H1 (cell line): ENCODE measurements around the gene CACNA2D4. TPM values are rescaled to one million over a fixed set of nuclear protein-coding genes. Genes with fewer than 3 reads are reported as not detected.

Experiments
- ASH2L ChIP-seq: fragments of 200-600, 300-600 bp; sonication (generic); IDR thresholded peaks from one replicate; pipeline ENCODE4 v1.7.1; 2017; ENCODE audit warnings: low read length
- CHD1 ChIP-seq: IDR thresholded peaks from 2 replicates; pipeline ENCODE4 v1.6.1; 2012; ENCODE audit warnings: low read depth, low read length, improper control_type of control experiment
- KDM1A ChIP-seq: fragments of 200-600, 300-600 bp; sonication (generic); IDR thresholded peaks from 2 replicates; pipeline ENCODE4 v1.7.1; 2016; ENCODE audit warnings: mild to moderate bottlenecking, low read length, borderline replicate concordance
- RBBP5 ChIP-seq: IDR thresholded peaks from 2 replicates; pipeline ENCODE4 v1.7.1; 2012; ENCODE audit warnings: low read depth, mild to moderate bottlenecking, inconsistent platforms, low read length, moderate library complexity, borderline replicate concordance
- RNF2 ChIP-seq: fragments of 200-900, 300-1000 bp; sonication (generic); IDR thresholded peaks from 2 replicates; pipeline ENCODE4 v1.7.1; 2016; ENCODE audit warnings: borderline replicate concordance, low read depth, mild to moderate bottlenecking, antibody characterized with exemption, low read length; ENCODE audit not compliant: poor library complexity, severe bottlenecking; ENCODE audit errors: missing control alignments
- SAP30 ChIP-seq: fragments of 300-600 bp; sonication (generic); IDR thresholded peaks from 2 replicates; pipeline ENCODE4 v1.7.1; 2012; ENCODE audit warnings: low read length, moderate library complexity, mild to moderate bottlenecking, inconsistent platforms; ENCODE audit not compliant: insufficient read depth, insufficient replicate concordance
- SIN3A ChIP-seq, 2 experiments: IDR thresholded peaks in 1 of 2; conservative IDR thresholded peaks in 1 of 2; 2 replicates each; pipeline ENCODE4 v1.6.1; 2011 to 2012; ENCODE audit warnings: low read length in 2 of 2, improper control_type of control experiment in 1 of 2, low read depth in 1 of 2, mild to moderate bottlenecking in 1 of 2
- polyA plus RNA-seq, 7 experiments: library from polyadenylated mRNA; depleted of rRNA in 3 of 7; stranded (reverse) in 5 of 7; unstranded in 2 of 7; fragments of >200 nt in 5 of 7; fragments of 200-250 nt in 2 of 7; gene quantifications; 1 replicate in 5 of 7; 2 replicates in 1 of 7; 4 replicates in 1 of 7; pipeline versions ENCODE4 v1.2.1 to v1.2.3, GENCODE V29; 2011 to 2013; ENCODE audit warnings: missing spikeins in 2 of 7, mixed read lengths in 2 of 7
- total RNA-seq: library from RNA; stranded (reverse); fragmentation: NEBNext Ultra II Directional; extraction: Animal tissue kit (Norgen Biotek cat#: 25700); gene quantifications from 2 replicates; pipeline ENCODE4 v1.2.1, GENCODE V29; 2021
- TF ChIP-seq, protein P1 (sequence below): fragments of 300-600 bp; sonication (generic); IDR thresholded peaks from 2 replicates; pipeline ENCODE4 v1.7.1; 2012; ENCODE audit warnings: low read length, moderate library complexity, mild to moderate bottlenecking, inconsistent platforms; ENCODE audit not compliant: insufficient replicate concordance
- TF ChIP-seq, protein P2 (sequence below): IDR thresholded peaks from 2 replicates; pipeline ENCODE4 v1.6.1; 2012; ENCODE audit warnings: inconsistent platforms
- TF ChIP-seq, protein P3 (sequence below): IDR thresholded peaks from 2 replicates; pipeline ENCODE4 v1.6.1; 2011; ENCODE audit warnings: low read depth, mild to moderate bottlenecking, low read length; ENCODE audit not compliant: insufficient read depth

Gene CACNA2D4
- total and polyA plus RNA-seq, 2 of the 8 experiments (the other 6 are each of a cell fraction or from before 2014, with no cell fraction given), result 0.44 to 0.88 TPM

DNA sequence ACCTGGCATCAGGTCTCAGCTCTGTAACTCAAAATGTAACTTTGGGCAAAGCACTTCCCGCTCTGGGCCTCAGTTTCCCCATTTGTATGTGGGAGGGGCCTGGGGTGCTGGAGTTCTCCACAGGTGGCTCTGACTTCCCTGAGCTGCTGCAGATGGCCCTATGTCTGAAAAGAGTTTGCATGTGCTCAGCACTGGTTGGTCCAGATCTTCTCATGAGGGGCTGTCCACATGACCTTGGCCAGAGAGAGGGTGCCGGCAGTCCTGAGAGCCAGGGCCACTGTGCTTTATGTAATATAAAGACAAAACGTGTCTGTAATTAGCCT lies 7.2 kb upstream of the CACNA2D4 start (continued):
- TF ChIP-seq, protein P1, sequence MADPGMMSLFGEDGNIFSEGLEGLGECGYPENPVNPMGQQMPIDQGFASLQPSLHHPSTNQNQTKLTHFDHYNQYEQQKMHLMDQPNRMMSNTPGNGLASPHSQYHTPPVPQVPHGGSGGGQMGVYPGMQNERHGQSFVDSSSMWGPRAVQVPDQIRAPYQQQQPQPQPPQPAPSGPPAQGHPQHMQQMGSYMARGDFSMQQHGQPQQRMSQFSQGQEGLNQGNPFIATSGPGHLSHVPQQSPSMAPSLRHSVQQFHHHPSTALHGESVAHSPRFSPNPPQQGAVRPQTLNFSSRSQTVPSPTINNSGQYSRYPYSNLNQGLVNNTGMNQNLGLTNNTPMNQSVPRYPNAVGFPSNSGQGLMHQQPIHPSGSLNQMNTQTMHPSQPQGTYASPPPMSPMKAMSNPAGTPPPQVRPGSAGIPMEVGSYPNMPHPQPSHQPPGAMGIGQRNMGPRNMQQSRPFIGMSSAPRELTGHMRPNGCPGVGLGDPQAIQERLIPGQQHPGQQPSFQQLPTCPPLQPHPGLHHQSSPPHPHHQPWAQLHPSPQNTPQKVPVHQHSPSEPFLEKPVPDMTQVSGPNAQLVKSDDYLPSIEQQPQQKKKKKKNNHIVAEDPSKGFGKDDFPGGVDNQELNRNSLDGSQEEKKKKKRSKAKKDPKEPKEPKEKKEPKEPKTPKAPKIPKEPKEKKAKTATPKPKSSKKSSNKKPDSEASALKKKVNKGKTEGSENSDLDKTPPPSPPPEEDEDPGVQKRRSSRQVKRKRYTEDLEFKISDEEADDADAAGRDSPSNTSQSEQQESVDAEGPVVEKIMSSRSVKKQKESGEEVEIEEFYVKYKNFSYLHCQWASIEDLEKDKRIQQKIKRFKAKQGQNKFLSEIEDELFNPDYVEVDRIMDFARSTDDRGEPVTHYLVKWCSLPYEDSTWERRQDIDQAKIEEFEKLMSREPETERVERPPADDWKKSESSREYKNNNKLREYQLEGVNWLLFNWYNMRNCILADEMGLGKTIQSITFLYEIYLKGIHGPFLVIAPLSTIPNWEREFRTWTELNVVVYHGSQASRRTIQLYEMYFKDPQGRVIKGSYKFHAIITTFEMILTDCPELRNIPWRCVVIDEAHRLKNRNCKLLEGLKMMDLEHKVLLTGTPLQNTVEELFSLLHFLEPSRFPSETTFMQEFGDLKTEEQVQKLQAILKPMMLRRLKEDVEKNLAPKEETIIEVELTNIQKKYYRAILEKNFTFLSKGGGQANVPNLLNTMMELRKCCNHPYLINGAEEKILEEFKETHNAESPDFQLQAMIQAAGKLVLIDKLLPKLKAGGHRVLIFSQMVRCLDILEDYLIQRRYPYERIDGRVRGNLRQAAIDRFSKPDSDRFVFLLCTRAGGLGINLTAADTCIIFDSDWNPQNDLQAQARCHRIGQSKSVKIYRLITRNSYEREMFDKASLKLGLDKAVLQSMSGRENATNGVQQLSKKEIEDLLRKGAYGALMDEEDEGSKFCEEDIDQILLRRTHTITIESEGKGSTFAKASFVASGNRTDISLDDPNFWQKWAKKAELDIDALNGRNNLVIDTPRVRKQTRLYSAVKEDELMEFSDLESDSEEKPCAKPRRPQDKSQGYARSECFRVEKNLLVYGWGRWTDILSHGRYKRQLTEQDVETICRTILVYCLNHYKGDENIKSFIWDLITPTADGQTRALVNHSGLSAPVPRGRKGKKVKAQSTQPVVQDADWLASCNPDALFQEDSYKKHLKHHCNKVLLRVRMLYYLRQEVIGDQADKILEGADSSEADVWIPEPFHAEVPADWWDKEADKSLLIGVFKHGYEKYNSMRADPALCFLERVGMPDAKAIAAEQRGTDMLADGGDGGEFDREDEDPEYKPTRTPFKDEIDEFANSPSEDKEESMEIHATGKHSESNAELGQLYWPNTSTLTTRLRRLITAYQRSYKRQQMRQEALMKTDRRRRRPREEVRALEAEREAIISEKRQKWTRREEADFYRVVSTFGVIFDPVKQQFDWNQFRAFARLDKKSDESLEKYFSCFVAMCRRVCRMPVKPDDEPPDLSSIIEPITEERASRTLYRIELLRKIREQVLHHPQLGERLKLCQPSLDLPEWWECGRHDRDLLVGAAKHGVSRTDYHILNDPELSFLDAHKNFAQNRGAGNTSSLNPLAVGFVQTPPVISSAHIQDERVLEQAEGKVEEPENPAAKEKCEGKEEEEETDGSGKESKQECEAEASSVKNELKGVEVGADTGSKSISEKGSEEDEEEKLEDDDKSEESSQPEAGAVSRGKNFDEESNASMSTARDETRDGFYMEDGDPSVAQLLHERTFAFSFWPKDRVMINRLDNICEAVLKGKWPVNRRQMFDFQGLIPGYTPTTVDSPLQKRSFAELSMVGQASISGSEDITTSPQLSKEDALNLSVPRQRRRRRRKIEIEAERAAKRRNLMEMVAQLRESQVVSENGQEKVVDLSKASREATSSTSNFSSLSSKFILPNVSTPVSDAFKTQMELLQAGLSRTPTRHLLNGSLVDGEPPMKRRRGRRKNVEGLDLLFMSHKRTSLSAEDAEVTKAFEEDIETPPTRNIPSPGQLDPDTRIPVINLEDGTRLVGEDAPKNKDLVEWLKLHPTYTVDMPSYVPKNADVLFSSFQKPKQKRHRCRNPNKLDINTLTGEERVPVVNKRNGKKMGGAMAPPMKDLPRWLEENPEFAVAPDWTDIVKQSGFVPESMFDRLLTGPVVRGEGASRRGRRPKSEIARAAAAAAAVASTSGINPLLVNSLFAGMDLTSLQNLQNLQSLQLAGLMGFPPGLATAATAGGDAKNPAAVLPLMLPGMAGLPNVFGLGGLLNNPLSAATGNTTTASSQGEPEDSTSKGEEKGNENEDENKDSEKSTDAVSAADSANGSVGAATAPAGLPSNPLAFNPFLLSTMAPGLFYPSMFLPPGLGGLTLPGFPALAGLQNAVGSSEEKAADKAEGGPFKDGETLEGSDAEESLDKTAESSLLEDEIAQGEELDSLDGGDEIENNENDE, result no peak
- TF ChIP-seq KDM1A (no peak), CHD1 (no peak), SIN3A (conservative IDR thresholded peaks at IDR 0.05 in 1 of 2, IDR thresholded peaks at IDR 0.05 in 1 of 2; ENCODE audit: low read depth in 1 of 2, low read length in 2 of 2) (no peak), RBBP5 (no peak), SAP30 (no peak), RNF2 (no peak), ASH2L (no peak)
- TF ChIP-seq, protein P2, sequence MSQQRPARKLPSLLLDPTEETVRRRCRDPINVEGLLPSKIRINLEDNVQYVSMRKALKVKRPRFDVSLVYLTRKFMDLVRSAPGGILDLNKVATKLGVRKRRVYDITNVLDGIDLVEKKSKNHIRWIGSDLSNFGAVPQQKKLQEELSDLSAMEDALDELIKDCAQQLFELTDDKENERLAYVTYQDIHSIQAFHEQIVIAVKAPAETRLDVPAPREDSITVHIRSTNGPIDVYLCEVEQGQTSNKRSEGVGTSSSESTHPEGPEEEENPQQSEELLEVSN, result no peak
- TF ChIP-seq, protein P3, sequence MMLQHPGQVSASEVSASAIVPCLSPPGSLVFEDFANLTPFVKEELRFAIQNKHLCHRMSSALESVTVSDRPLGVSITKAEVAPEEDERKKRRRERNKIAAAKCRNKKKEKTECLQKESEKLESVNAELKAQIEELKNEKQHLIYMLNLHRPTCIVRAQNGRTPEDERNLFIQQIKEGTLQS, result no peak
